Adrenal gland (tissue), 5 donors: ENCODE results near the gene FTL.

Source experiments
- CTCF ChIP-seq, 6 experiments: fragments of 450-650 bp in 4 of 6; fragments of 200-600 bp in 2 of 6; sonication (generic) in 1 of 6; IDR thresholded peaks; 1 replicate in 5 of 6; 2 replicates in 1 of 6; pipeline versions ENCODE4 v1.5.1 to v1.8.0; 2016 to 2021; ENCODE audit warnings: antibody characterized with exemption in 6 of 6, mild to moderate bottlenecking in 2 of 6, moderate library complexity in 1 of 6
- POLR2A ChIP-seq, 2 donors: fragments of 450-650 bp; IDR thresholded peaks; one replicate each; pipeline ENCODE4 v1.6.1; 2017; ENCODE audit warnings: antibody characterized with exemption in 2 of 2, mild to moderate bottlenecking in 2 of 2, moderate library complexity in 1 of 2
- donor health status: DM: no; HTN: no; CAD: no.

GRCh38 chr19:48968179-48968661, 3.1 kb downstream of the FTL start:
- peak in 1 of 6 experiments; percentile 9 for TF ChIP-seq CTCF (IDR thresholded peaks at IDR 0.05)
- TF ChIP-seq POLR2A (IDR thresholded peaks at IDR 0.05), result peak in 1 of 2 donors; percentile 4
